ENCODE data around the gene MYMK.

The MYMK gene

DNA sequence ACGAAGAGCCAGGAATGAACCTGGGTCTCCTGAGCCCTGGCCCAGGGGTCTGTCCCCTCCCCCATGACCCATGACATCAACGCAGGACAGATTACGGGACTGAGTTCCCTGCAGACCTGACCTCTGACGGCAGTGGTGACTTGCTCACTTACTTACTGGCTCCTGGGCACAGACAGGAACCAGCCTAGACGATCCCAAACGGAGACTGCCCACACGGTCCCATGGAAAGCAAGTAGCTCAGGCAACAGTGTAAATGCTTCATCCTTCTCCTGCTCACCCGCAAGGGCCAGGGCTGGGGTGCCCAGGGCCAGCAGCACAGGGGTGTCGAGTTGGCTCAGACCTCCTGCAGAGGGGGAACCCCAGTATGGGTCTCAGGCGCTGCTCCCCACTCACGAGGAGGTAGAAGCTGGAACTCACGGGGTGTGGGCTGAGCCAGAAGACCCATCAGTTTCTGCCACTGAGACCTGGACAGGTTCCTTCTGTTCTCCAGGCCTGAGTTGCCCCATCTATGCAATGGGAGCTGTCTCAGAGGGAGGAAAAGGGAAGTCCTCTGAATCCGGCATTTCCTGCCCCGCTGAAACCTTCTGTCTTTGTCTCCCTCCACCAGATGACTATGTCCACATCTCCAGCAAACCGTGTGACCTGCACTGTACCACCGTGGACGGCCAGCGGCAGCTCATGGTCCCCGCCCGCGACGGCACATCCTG, 15.4 kb upstream of the MYMK start:
- no peak for DNase-seq (ENCODE audit: low read depth)
- TF ChIP-seq, protein P1, sequence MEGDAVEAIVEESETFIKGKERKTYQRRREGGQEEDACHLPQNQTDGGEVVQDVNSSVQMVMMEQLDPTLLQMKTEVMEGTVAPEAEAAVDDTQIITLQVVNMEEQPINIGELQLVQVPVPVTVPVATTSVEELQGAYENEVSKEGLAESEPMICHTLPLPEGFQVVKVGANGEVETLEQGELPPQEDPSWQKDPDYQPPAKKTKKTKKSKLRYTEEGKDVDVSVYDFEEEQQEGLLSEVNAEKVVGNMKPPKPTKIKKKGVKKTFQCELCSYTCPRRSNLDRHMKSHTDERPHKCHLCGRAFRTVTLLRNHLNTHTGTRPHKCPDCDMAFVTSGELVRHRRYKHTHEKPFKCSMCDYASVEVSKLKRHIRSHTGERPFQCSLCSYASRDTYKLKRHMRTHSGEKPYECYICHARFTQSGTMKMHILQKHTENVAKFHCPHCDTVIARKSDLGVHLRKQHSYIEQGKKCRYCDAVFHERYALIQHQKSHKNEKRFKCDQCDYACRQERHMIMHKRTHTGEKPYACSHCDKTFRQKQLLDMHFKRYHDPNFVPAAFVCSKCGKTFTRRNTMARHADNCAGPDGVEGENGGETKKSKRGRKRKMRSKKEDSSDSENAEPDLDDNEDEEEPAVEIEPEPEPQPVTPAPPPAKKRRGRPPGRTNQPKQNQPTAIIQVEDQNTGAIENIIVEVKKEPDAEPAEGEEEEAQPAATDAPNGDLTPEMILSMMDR (conservative IDR thresholded peaks at IDR 0.05; ENCODE audit: low read depth, low read length), result no peak
- H3K4me3 ChIP-seq (ENCODE audit: low read depth, low read length), result no peak overlapping the region

DNA sequence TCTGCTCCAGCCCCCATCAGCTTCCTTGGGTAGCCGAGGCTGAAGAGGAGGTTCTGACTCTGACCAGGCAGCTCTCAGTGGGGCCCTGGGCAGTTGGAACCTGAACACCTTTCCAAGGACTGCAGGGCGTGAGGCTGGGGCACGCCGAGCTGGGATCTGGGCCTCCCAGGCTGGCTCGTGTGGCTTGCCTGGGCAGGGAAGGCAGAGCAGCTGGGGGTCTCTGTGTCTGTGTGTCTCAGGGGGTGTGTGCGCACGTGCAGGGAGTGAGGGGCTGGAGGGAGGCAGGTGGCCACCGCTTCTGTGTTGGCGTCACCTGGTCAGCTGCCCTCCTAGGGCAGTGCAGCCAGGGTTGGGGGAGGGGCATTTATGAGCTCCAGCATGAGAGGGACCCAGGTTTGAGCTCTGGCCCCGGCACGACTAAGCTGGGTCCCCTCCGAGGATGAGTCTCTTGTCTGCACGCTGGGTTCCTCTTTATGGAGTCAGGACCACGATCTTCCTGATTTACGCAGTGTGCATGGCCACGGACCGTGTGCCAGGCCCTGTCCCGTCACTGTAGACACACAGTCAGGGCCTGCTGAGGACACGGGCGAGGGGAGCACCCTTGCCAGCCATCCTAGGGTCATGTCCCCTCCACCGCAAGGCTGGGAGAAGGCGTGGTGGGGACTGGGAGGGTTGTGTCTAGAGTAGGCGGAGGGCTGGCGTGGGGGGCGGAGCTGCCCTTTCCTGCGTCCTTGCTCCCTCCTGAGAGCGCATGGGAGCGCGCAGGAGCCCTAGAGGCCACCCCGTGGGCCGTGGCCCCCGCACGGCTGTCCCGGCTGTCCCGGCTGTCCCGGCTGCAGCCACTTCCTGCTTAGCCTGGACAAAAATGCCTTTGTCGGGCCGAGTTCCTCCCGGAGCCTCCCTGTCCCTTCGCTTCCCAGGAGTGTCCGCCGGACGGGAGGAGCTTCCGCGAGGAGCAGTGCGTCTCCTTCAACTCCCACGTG, 14.4 kb upstream of the MYMK start:
- TF ChIP-seq, protein P1 (conservative IDR thresholded peaks at IDR 0.05; ENCODE audit: low read depth, low read length), result no peak
- no peak overlapping the region for H3K4me3 ChIP-seq (ENCODE audit: low read depth, low read length)
- DNase-seq (ENCODE audit: low read depth), result no peak

DNA sequence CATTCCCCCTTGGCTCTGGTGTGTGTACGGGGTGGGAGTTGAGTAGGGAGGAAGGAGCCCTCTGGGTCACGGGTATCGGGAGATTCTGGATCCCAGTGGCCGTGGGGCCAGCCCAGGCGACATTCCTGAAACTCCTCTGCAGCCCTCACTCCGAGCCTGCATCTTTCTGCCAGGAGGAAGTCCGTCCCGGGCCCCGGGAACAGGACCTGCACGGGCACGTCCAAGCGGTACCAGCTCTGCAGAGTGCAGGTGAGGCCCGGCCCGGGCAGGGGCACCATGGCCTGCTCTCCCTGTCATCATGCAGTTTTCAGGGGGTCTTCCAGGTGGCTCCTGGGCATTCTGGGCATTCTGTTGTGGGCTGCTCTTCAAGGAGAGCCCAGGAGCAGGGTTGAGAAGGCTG, 13.4 kb upstream of the MYMK start:
- no peak for DNase-seq (ENCODE audit: low read depth)
- H3K4me3 ChIP-seq (ENCODE audit: low read depth, low read length), result no peak overlapping the region
- TF ChIP-seq, protein P1 (conservative IDR thresholded peaks at IDR 0.05; ENCODE audit: low read depth, low read length), result no peak

DNA sequence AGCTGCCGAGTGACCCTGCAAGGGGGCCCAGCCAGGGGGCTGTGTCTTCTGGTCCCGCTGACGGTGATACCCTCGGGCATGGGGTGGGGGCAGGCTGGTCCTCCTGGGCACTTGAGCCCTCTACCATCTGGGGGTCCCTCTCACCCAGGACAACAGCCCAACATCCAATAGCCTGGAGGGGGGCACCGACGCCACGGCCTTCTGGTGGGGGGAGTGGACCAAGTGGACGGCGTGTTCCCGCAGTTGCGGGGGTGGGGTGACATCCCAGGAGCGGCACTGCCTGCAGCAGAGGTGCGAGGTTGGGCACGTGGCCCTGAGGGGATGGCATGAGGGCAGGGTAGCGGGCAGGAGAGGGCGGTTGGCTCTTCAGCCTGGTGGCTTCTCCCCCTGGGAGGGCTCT, 12.5 kb upstream of the MYMK start:
- no peak overlapping the region for H3K4me3 ChIP-seq (ENCODE audit: low read depth, low read length)
- TF ChIP-seq, protein P1 (conservative IDR thresholded peaks at IDR 0.05; ENCODE audit: low read depth, low read length), result no peak

DNA sequence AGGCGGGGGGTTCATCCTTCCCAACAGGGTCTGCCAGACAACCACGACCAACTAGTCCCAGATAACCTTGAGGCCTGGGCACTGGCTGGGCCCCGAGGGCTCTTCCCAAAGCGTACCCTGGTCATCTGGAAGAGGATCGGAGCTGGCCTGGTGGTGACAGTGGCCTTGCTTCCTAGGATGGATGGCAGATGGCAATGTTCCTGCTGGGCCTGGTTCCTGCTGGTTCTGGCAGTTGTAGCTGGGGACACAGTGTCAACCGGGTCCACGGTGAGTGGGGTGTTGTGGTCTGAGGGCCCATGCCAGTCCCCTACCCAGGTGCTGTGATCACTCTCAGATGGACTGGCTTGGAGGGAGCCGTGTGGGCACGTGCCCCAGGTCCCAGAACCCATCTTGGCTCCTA, 11.8 kb upstream of the MYMK start:
- no peak overlapping the region for H3K4me3 ChIP-seq (ENCODE audit: low read depth, low read length)
- TF ChIP-seq, protein P1 (conservative IDR thresholded peaks at IDR 0.05; ENCODE audit: low read depth, low read length), result no peak
- no peak for DNase-seq (ENCODE audit: low read depth)

More for the DNA sequence above, 12.5 kb upstream of the MYMK start:
- DNase-seq (ENCODE audit: low read depth), result no peak

DNA sequence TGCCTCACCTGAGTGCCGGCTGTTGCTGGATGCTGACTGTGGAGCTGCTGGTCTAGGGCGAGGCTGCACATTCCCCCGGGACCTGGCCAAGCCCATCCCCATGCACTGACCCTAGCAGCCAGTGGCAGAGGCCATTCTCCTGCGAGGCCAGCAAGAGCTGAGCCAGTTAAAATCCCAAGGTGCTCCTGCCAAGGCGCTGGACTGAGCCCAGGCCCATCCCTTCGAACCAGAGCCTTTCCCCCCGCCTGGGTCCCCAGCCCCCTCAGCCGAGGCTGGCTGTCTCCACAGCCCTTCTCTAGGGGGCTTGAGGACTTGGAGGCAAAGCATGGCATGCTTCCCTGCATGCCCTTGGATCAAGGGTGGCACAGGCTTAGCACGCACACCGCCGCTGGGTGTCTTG, 11.3 kb upstream of the MYMK start:
- DNase-seq (ENCODE audit: low read depth), result no peak
- TF ChIP-seq, protein P1 (conservative IDR thresholded peaks at IDR 0.05; ENCODE audit: low read depth, low read length), result no peak
- H3K4me3 ChIP-seq (ENCODE audit: low read depth, low read length), result no peak overlapping the region

Measured in choroid plexus epithelial cell (primary cell).